Endothelial cell (in vitro differentiated cells): Measurements from ENCODE around the gene PIK3R1. TPM values are rescaled to one million over a fixed set of nuclear protein-coding genes. Genes with fewer than 3 reads are reported as not detected.

Experiments used
- DNase-seq: peaks from one replicate; pipeline ENCODE4 v3.0.0; 2021; ENCODE audit warnings: low spot score
- H3K27ac Mint-ChIP-seq: one replicate; pipeline ENCODE4 v1.8.0; 2021; ENCODE audit warnings: mixed read lengths, inconsistent platforms; ENCODE audit not compliant: unreplicated experiment
- H3K27me3 Mint-ChIP-seq: one replicate; pipeline ENCODE4 v1.8.0; 2021; ENCODE audit warnings: mild to moderate bottlenecking, moderate library complexity, mixed read lengths, inconsistent platforms; ENCODE audit not compliant: unreplicated experiment
- H3K36me3 Mint-ChIP-seq: one replicate; pipeline ENCODE4 v1.8.0; 2021; ENCODE audit warnings: mild to moderate bottlenecking, low read depth, mixed read lengths, inconsistent platforms; ENCODE audit not compliant: unreplicated experiment
- H3K4me1 Mint-ChIP-seq: one replicate; pipeline ENCODE4 v1.8.0; 2021; ENCODE audit warnings: mild to moderate bottlenecking, mixed read lengths, inconsistent platforms; ENCODE audit not compliant: unreplicated experiment
- H3K4me3 Mint-ChIP-seq: one replicate; pipeline ENCODE4 v1.8.0; 2021; ENCODE audit warnings: mild to moderate bottlenecking, mixed read lengths, inconsistent platforms; ENCODE audit not compliant: unreplicated experiment
- H3K9me3 Mint-ChIP-seq: one replicate; pipeline ENCODE4 v1.8.0; 2021; ENCODE audit warnings: mixed read lengths, inconsistent platforms; ENCODE audit not compliant: unreplicated experiment
- CTCF ChIP-seq: fragments of 200-600 bp; sonication (generic); IDR thresholded peaks from one replicate; pipeline ENCODE4 v1.5.0; 2021; ENCODE audit warnings: antibody characterized with exemption; ENCODE audit not compliant: unreplicated experiment
- total RNA-seq: library from RNA; stranded (reverse); fragmentation: NEBNext Ultra II Directional; extraction: Animal tissue kit (Norgen Biotek cat#: 25700); gene quantifications from one replicate; pipeline ENCODE4 v1.2.1, GENCODE V29; 2021; ENCODE audit not compliant: unreplicated experiment

The PIK3R1 gene
- total RNA-seq, 1 donor from 2014 or later = 37.1 TPM

GRCh38 chr5:68261569-68262065, 46.1 kb downstream of the PIK3R1 start:
- Mint-ChIP-seq H3K4me1 (peaks cover 4% of the 10 kb centered on the region), H3K36me3 (no peaks in the 10 kb centered on the region), H3K9me3 (no peaks in the 10 kb centered on the region), H3K27ac (no peak overlapping the region), H3K4me3 (no peak overlapping the region), H3K27me3 (no peaks in the 10 kb centered on the region)
- no peak for TF ChIP-seq CTCF
- no peak for DNase-seq

- no peak overlapping the region for H3K27ac Mint-ChIP-seq
- H3K36me3 Mint-ChIP-seq = no peaks in the 10 kb centered on the region
- H3K9me3 Mint-ChIP-seq = no peaks in the 10 kb centered on the region
Measured at GRCh38 chr5:68264024-68264956, 48.7 kb downstream of the PIK3R1 start.

GRCh38 chr5:68265347-68265746, 49.8 kb downstream of the PIK3R1 start:
- H3K4me3 Mint-ChIP-seq = no peak overlapping the region
- no peak overlapping the region for H3K27ac Mint-ChIP-seq
- TF ChIP-seq CTCF = no peak
- H3K27me3 Mint-ChIP-seq = no peaks in the 10 kb centered on the region
- no peak for DNase-seq
- peaks cover 9% of the 10 kb centered on the region for H3K4me1 Mint-ChIP-seq
- H3K9me3 Mint-ChIP-seq = no peaks in the 10 kb centered on the region
- no peaks in the 10 kb centered on the region for H3K36me3 Mint-ChIP-seq

More at GRCh38 chr5:68264024-68264956, 48.7 kb downstream of the PIK3R1 start:
- peaks cover 9% of the 10 kb centered on the region for H3K4me1 Mint-ChIP-seq
- DNase-seq = no peak
- H3K27me3 Mint-ChIP-seq = no peaks in the 10 kb centered on the region
- TF ChIP-seq CTCF = no peak
- no peak overlapping the region for H3K4me3 Mint-ChIP-seq

GRCh38 chr5:68265822-68266395, 50.4 kb downstream of the PIK3R1 start:
- no peak for DNase-seq
- no peak overlapping the region for H3K4me3 Mint-ChIP-seq
- no peak for TF ChIP-seq CTCF
- no peaks in the 10 kb centered on the region for H3K27me3 Mint-ChIP-seq
- no peaks in the 10 kb centered on the region for H3K36me3 Mint-ChIP-seq
- peaks cover 9% of the 10 kb centered on the region for H3K4me1 Mint-ChIP-seq
- no peaks in the 10 kb centered on the region for H3K9me3 Mint-ChIP-seq
- H3K27ac Mint-ChIP-seq = no peak overlapping the region

GRCh38 chr5:68266457-68266856, 50.9 kb downstream of the PIK3R1 start:
- no peak overlapping the region for H3K4me3 Mint-ChIP-seq
- no peaks in the 10 kb centered on the region for H3K36me3 Mint-ChIP-seq
- no peak for DNase-seq
- no peaks in the 10 kb centered on the region for H3K9me3 Mint-ChIP-seq
- no peaks in the 10 kb centered on the region for H3K27me3 Mint-ChIP-seq
- H3K4me1 Mint-ChIP-seq = peaks cover 9% of the 10 kb centered on the region
- no peak overlapping the region for H3K27ac Mint-ChIP-seq
- no peak for TF ChIP-seq CTCF
